ENCODE data around the gene CLRN2.

CLRN2 gene, protein sequence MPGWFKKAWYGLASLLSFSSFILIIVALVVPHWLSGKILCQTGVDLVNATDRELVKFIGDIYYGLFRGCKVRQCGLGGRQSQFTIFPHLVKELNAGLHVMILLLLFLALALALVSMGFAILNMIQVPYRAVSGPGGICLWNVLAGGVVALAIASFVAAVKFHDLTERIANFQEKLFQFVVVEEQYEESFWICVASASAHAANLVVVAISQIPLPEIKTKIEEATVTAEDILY

DNA sequence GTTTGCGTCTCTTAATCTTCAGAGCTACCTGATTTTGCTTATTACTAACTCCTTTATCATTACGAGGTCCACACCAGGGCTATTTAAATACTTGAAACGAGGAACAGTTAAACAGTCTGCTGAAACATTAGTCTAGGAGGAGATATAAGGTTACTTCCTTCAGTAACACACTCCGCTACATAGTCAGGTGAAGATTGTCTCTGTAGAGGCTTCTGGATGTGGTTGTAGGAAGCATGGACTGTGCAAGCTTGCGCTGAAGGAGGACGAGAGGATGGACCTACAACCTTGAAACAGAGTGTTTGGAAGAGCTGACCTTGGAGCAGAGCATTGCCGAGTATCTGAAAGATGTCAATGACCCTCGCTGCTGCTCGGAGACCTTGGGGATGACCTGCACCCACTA is at the start of gene CLRN2:
TSS of gene CLRN2 (plus strand) at position 301 of the 400 bp plus-strand sequence. CDS start 102 bp downstream, outside the sequence.
- DNase-seq (ENCODE audit: insufficient read length, low spot score) (no peak), FAIRE-seq (no peak)
- no peak for TF ChIP-seq POLR2A (IDR thresholded peaks at IDR 0.05; ENCODE audit: low read depth, low read length)

DNA sequence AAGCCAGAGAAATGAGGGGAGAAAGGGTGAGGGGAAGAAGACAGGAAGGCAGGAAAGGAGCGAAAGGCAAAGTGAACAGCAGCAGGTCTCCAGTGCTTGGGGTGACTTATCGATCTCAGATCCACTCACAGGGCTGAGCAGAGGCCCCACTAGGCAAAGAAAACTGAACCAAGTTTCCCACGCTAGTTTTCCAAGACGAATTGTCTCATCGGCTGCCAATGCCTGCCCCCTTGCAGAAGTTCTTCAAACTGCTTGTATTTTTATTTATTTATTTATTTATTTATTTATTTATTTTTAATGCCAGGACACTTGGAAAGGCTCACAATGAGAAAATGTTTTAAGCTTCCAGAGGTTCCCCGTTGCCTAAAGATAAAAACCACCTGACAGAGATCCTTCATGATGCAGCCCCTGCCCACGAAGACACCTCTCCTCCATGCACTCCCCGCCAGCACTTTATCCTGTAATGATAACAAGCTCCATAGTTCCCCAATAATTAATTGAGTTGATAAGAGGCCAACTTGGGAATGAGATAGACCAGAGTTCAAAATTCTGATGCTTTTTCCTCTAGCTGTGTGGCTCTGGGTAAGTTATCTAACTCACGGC is 46.2 kb upstream of the CLRN2 start:
- no peak for TF ChIP-seq POLR2A (IDR thresholded peaks at IDR 0.05; ENCODE audit: low read depth, low read length)
- FAIRE-seq (no peak), DNase-seq (ENCODE audit: insufficient read length, low spot score) (no peak)

GRCh38 chr4:17469931-17470674 is 44.9 kb upstream of the CLRN2 start:
- FAIRE-seq: no peak
- no peak for DNase-seq (ENCODE audit: insufficient read length, low spot score)
- TF ChIP-seq POLR2A (IDR thresholded peaks at IDR 0.05; ENCODE audit: low read depth, low read length): no peak

DNA sequence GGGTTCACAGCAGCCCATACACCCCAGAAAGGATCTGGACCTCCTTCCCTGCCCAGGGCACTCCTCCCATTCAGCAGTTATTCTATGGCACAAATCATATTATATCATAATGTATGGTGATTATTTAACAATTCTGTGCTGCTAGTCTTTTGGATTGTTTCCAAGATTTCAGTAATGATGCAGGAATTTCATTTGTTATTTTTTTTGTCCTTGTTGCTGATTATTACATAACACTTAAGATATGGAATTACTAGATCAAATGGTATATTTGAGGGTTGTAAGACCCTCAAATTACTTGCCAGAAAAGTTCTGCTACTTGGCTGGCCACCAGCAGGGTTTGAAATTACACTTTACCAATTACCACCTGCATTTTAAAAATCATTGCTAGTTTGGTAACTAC is 39.5 kb upstream of the CLRN2 start:
- DNase-seq (ENCODE audit: insufficient read length, low spot score) (no peak), FAIRE-seq (no peak)
- TF ChIP-seq POLR2A (IDR thresholded peaks at IDR 0.05; ENCODE audit: low read depth, low read length): no peak

DNA sequence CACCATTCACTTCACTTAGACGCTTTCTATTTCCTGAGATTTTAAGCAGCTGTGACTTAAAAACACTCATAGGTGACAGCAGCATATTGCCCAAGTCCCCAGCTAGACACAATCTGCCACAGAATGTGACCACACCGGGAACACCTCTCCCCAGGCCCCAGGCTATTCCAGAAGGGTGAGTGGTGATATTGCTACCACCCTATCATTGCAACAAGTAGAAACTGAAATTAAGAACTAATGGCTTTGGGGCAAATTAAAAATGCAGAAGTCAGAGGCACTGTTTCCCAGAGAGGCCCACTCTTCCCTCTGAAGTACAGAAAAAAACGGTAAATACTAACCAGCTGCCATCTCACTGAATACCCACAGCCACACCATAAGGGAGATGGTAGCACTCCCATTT is 38.1 kb upstream of the CLRN2 start:
- no peak for FAIRE-seq
- TF ChIP-seq POLR2A (IDR thresholded peaks at IDR 0.05; ENCODE audit: low read depth, low read length): no peak
- no peak for DNase-seq (ENCODE audit: insufficient read length, low spot score)

DNA sequence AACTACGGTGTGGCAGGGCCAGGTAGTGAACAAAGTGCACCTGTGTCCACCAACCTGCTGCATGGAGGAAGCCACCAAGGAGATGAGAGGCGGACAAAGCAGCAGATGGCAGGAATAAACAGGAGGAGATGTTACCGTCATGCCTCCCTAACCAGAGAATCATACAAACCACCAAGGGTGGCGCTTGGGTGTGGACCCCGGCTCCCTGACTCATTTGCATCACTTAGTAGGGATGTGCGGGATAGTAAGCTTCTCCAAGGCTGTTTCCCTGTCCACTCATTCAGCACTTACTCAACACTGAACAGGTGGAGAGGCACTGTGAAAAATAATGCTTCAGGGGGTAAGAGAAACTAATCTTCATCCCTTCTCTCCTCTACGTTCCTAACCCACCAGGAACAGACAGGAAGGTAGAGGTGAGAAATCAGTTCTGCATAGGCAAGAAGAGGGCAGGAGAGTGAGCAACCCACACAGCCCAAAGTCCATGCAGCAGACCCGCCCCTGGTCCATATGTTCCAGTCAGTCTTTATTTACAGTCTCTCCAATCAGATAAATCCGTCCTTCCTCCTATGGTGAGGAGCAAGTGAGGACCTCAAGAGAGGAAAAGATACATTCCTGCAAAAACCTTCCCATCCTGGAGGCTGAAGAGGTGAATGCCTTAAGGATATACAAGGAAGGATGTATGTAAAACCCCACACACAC is 37.0 kb upstream of the CLRN2 start:
- no peak for DNase-seq (ENCODE audit: insufficient read length, low spot score)
- no peak for TF ChIP-seq POLR2A (IDR thresholded peaks at IDR 0.05; ENCODE audit: low read depth, low read length)
- no peak for FAIRE-seq

GRCh38 chr4:17480210-17480927 is 34.6 kb upstream of the CLRN2 start:
- no peak for TF ChIP-seq POLR2A (IDR thresholded peaks at IDR 0.05; ENCODE audit: low read depth, low read length)
- FAIRE-seq (no peak), DNase-seq (ENCODE audit: insufficient read length, low spot score) (no peak)

- no peak for FAIRE-seq
- no peak for DNase-seq (ENCODE audit: insufficient read length, low spot score)
- no peak for TF ChIP-seq POLR2A (IDR thresholded peaks at IDR 0.05; ENCODE audit: low read depth, low read length)
Measured at GRCh38 chr4:17480955-17481354, 34.0 kb upstream of the CLRN2 start.

DNA sequence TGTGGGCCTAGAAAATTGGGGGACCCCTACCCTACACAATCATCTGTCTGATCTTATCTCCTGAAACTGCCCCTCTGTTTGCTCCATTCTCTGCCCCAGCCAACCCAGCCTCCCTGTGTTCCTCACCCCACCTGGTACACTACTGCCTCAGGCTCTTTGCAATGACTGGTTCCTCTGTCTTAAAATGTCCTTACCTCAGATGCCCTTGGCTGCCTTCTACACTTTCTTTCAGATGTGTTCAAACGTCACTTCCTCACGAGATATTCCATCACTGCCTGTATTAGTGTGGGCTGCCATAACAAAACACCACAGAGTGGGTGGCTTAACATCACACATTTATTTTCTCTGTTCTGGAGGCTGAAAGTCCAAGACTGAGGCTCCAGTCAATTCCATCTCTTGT is 32.2 kb upstream of the CLRN2 start:
- no peak for TF ChIP-seq POLR2A (IDR thresholded peaks at IDR 0.05; ENCODE audit: low read depth, low read length)
- no peak for FAIRE-seq

GRCh38 chr4:17489123-17489522 is 25.8 kb upstream of the CLRN2 start:
- FAIRE-seq (no peak), DNase-seq (ENCODE audit: insufficient read length, low spot score) (no peak)
- TF ChIP-seq POLR2A (IDR thresholded peaks at IDR 0.05; ENCODE audit: low read depth, low read length): no peak

More for the DNA sequence above, 32.2 kb upstream of the CLRN2 start:
- no peak for DNase-seq (ENCODE audit: insufficient read length, low spot score)

DNA sequence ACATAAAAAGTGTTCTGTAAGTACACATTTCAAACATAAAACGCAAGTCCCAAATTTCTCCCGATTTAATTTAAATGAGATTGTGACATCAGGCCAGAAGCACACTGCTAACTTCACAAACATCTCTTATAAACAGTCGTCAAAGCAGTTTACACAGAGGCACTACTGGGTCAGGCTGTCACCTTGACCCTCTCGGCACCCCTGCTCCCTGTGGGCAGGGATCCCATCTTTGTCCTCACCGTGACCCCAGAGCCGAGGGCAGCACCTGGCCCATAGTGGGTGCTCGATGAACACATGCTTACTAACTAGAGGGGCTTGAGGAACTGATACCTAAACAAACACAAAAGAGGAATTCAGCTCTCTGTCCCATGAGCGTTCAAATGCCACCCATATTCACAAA is 25.2 kb upstream of the CLRN2 start:
- TF ChIP-seq POLR2A (IDR thresholded peaks at IDR 0.05; ENCODE audit: low read depth, low read length): no peak
- FAIRE-seq (no peak), DNase-seq (ENCODE audit: insufficient read length, low spot score) (no peak)

GRCh38 chr4:17490575-17491059 is 24.3 kb upstream of the CLRN2 start:
- TF ChIP-seq POLR2A (IDR thresholded peaks at IDR 0.05; ENCODE audit: low read depth, low read length): no peak
- DNase-seq (ENCODE audit: insufficient read length, low spot score) (no peak), FAIRE-seq (no peak)

DNA sequence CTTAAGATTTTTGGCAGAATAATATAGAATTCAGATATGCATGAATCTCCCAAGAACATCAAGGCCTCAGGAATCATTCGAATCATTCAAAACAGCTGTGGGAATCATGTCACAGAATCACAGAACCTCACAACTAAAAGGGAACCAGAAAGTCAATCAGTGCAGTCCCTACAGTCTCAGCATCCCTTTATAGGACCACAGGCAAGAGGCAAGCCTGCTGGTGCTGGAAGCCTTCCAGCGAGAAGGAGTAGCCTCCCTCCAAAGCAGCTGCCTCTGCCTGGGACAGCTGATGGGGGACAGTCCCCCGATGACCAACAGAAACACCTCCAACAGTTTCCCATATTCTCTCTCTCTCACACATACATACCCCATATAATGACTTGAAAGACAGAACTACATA is 23.8 kb upstream of the CLRN2 start:
- DNase-seq (ENCODE audit: insufficient read length, low spot score) (no peak), FAIRE-seq (no peak)
- TF ChIP-seq POLR2A (IDR thresholded peaks at IDR 0.05; ENCODE audit: low read depth, low read length): no peak

All from H54 (cell line).